DMS153 (cell line): ENCODE measurements around the gene MRPL49.
"Not testable (repeated sequence)": the region's sequence is repeated elsewhere in the genome, so short reads cannot be mapped to it uniquely, and the experiment has no call there.

Experiments
- DNase-seq: peaks from one replicate; lab custom pipeline; 2025; lab: John Stamatoyannopoulos, UW

The MRPL49 gene

GRCh38 chr11:65165410-65166317 lies 43.5 kb downstream of the MRPL49 start:
- no peak for DNase-seq

GRCh38 chr11:65166893-65167292 lies 44.8 kb downstream of the MRPL49 start:
- no peak for DNase-seq

GRCh38 chr11:65167656-65168055 lies 45.5 kb downstream of the MRPL49 start:
- DNase-seq = no peak

- no peak for DNase-seq
These were observed 47.1 kb downstream of the MRPL49 start for GRCh38 chr11:65169164-65169641.

- DNase-seq = no peak
These were observed 48.0 kb downstream of the MRPL49 start, which contains the start of gene SPDYC for GRCh38 chr11:65170058-65170534. SPDYC (plus strand) TSS chr11:65170233; CDS start chr11:65171358, 1,125 bp downstream.

- DNase-seq = no peak
These were observed 50.5 kb downstream of the MRPL49 start for GRCh38 chr11:65172600-65172999.

- DNase-seq = not testable (repeated sequence)
These were observed 52.5 kb downstream of the MRPL49 start for GRCh38 chr11:65174571-65175010.
